ENCODE results near the gene TSKS. TPM values are rescaled to one million over a fixed set of nuclear protein-coding genes. Genes with fewer than 3 reads are reported as not detected.

The TSKS gene
- total RNA-seq, 2 experiments from 2014 or later: not detected

- TF ChIP-seq CTCF (conservative IDR thresholded peaks at IDR 0.05; ENCODE audit: low read length): no peak
- TF ChIP-seq EZH2phosphoT487 (IDR thresholded peaks at IDR 0.05; ENCODE audit: borderline replicate concordance, low read depth, low read length): no peak
- H2AFZ ChIP-seq (ENCODE audit: low read length): peak within 1 kb of the TSS; percentile 71
- intact Hi-C loops (cut with micrococcal nuclease; ENCODE audit: unreplicated experiment): loop anchor here (1.0 to 10.0 kb wide), 2 partner anchors 100 to 272 kb away; partner anchors contain the start of genes PNKP and RPS11
- ChIA-PET POLR2A (interaction anchor here (0.6 to 1.1 kb wide), 3 partner anchors 21 to 142 kb away, joined by 3 read pairs; no protein-coding TSS in a partner anchor), CTCF (ENCODE audit: unreplicated experiment) (interaction anchor here (0.5 to 0.7 kb wide), 6 partner anchors 49 to 1330 kb away, joined by 4 to 9 read pairs (median 5); no protein-coding TSS in a partner anchor)
- H3K27ac ChIP-seq (ENCODE audit: low read depth, low read length, poor library complexity, severe bottlenecking): peak within 1 kb of the TSS; percentile 74
- H3K4me3 ChIP-seq (ENCODE audit: low read depth, low read length, poor library complexity, severe bottlenecking): peak within 1 kb of the TSS; percentile 98
- peaks cover 21% of the 10 kb centered on the region for H3K4me1 ChIP-seq (ENCODE audit: insufficient read depth, low read length, poor library complexity, severe bottlenecking)
- DNase-seq (ENCODE audit: low spot score): no peak
- H3K9me3 ChIP-seq (ENCODE audit: low read length): no peaks in the 10 kb centered on the region
- H4K20me1 ChIP-seq (ENCODE audit: insufficient read depth, low read length): peaks cover 3% of the 10 kb centered on the region; the same call in 1 of the 2 replicates
- no peaks in the 10 kb centered on the region for H3K9me2 ChIP-seq (ENCODE audit: insufficient read depth, low read length)
- H3K79me2 ChIP-seq (ENCODE audit: insufficient read depth, low read depth, low read length): peaks cover 11% of the 10 kb centered on the region; the same call in 1 of the 2 replicates
- no TSS peak for BruUV-seq (replicated peaks)
- peak within 1 kb of the TSS; percentile 83 for H3K4me2 ChIP-seq (ENCODE audit: low read length)
- no peaks in the 10 kb centered on the region; the same call in 1 of the 2 replicates for H3K36me3 ChIP-seq (ENCODE audit: insufficient read depth, low read length)
These were observed 3.8 kb upstream of the TSKS start, which contains the start of gene AP2A1 for GRCh38 chr19:49766930-49767299. TSS of gene AP2A1 (plus strand) at chr19:49767001. CDS start at chr19:49767134, 133 bp downstream.

GRCh38 chr19:49766007-49766929, 3.2 kb upstream of the TSKS start:
- Histone ChIP-seq H4K20me1 (ENCODE audit: insufficient read depth, low read length) (peaks cover 3% of the 10 kb centered on the region; the same call in 1 of the 2 replicates), H3K27ac (ENCODE audit: low read depth, low read length, poor library complexity, severe bottlenecking) (peak overlapping the region; percentile 74), H3K79me2 (ENCODE audit: insufficient read depth, low read depth, low read length) (peaks cover 11% of the 10 kb centered on the region; the same call in 1 of the 2 replicates), H2AFZ (ENCODE audit: low read length) (peak overlapping the region; percentile 71), H3K4me1 (ENCODE audit: insufficient read depth, low read length, poor library complexity, severe bottlenecking) (peaks cover 17% of the 10 kb centered on the region), H3K36me3 (ENCODE audit: insufficient read depth, low read length) (no peaks in the 10 kb centered on the region; the same call in 1 of the 2 replicates), H3K9me3 (ENCODE audit: low read length) (no peaks in the 10 kb centered on the region), H3K9me2 (ENCODE audit: insufficient read depth, low read length) (no peaks in the 10 kb centered on the region), H3K4me3 (ENCODE audit: low read depth, low read length, poor library complexity, severe bottlenecking) (peak overlapping the region; percentile 68), H3K4me2 (ENCODE audit: low read length) (peak overlapping the region; percentile 83)
- peak; percentile 100 for DNase-seq (ENCODE audit: low spot score)
- ChIA-PET CTCF (ENCODE audit: unreplicated experiment) (interaction anchor here (0.5 to 0.7 kb wide), 6 partner anchors 48 to 1331 kb away, joined by 4 to 9 read pairs (median 5); no protein-coding TSS in a partner anchor), POLR2A (interaction anchor here (0.5 to 1.1 kb wide), 4 partner anchors 20 to 141 kb away, joined by 3 read pairs; no protein-coding TSS in a partner anchor)
- TF ChIP-seq CTCF (conservative IDR thresholded peaks at IDR 0.05; ENCODE audit: low read length) (no peak), EZH2phosphoT487 (IDR thresholded peaks at IDR 0.05; ENCODE audit: borderline replicate concordance, low read depth, low read length) (no peak)
- TSS peak; percentile 94 for BruUV-seq (replicated peaks)
- intact Hi-C loops (cut with micrococcal nuclease; ENCODE audit: unreplicated experiment): loop anchor here (1.0 to 10.0 kb wide), 2 partner anchors 101 to 271 kb away; partner anchors contain the start of genes PNKP and RPS11

Data from OCI-LY7 (cell line).